A549 (cell line): ENCODE data around the gene PSEN2. TPM values are rescaled to one million over a fixed set of nuclear protein-coding genes. Genes with fewer than 3 reads are reported as not detected.

Experiments
- polyA plus RNA-seq, 4 experiments: library from polyadenylated mRNA; depleted of rRNA in 3 of 4; stranded (reverse); fragments of >200 nt; fragmentation: RNase III in 1 of 4; extraction: RNeasy Plus Mini Kit Qiagen cat#74134 plus additional on column Dnase treatment in 1 of 4; gene quantifications; 2 replicates in 3 of 4; 3 replicates in 1 of 4; pipeline ENCODE4 v1.2.3, GENCODE V29; 2011 to 2017

The PSEN2 gene
- polyA plus RNA-seq, 2 of the 4 experiments (the other 2 are of a cell fraction): 23.4 to 24.2 TPM

Other genes starting within 250 kb of the PSEN2 start
- gene ITPKB, start 131.3 kb upstream of the PSEN2 start, polyA plus RNA-seq (2011; rRNA removed): 1.7 and 2.1 TPM in 2 replicates
- 1.8 to 2.8 TPM (median 2.6 TPM) in 3 replicates for gene ITPKB, start 131.3 kb upstream of the PSEN2 start, polyA plus RNA-seq (2017; fragmentation: RNase III; extraction: RNeasy Plus Mini Kit Qiagen cat#74134 plus additional on column Dnase treatment)
- 10.8 and 11.1 TPM in 2 replicates for gene COQ8A, start 69.7 kb downstream of the PSEN2 start, polyA plus RNA-seq (2011; rRNA removed)
- gene COQ8A, start 69.7 kb downstream of the PSEN2 start, polyA plus RNA-seq (2017; fragmentation: RNase III; extraction: RNeasy Plus Mini Kit Qiagen cat#74134 plus additional on column Dnase treatment): 12.4 to 14.0 TPM (median 13.3 TPM) in 3 replicates